ENCODE data around the gene KLHL6.
"Not testable (repeated sequence)": the region's sequence is repeated elsewhere in the genome, so short reads cannot be mapped to it uniquely, and the experiment has no call there.

The KLHL6 gene

DNA sequence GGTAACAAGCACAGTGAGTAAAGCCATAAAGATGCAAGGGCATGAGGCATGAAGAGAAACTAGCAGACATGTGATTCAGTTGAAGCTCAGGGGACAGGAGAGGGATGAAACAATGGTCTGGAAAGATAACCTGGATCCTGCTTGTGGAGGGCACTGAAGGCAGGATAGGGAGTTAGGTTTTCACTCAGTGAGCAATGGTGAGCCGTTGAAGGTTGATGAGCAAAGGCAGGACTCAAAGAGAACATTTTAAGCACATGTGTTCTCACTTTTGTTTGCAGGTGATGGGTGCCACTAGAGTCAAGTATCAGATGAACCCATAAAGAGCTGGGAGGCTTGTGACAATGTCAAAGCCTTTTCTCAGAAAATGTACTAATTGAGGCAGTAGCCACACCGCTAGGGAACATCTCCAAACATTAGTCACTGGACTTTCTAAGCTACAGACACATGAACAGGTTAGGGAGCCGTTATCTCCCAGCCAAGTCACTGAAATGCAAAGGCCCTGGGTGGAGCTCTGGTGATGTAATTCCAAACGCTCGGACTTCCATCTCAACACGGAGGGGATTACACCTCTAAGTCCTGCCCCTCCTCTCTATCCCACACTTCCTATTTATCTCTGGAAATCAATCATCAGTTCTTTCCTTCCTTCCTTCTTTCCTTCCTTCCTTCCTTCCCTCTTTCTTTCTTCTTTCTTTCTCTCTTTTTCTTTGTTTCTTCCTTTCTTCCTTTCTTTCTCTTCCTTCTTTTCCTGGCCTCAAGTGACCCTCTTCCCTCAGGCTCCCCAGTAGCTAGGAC lies 22.7 kb downstream of the KLHL6 start:
- no peaks in the 10 kb centered on the region for H3K27me3 ChIP-seq (ENCODE audit: insufficient read depth, poor library complexity, severe bottlenecking)
- no peak for DNase-seq (ENCODE audit: low read depth in 1 of 2, low spot score in 1 of 2)
- TF ChIP-seq POLR2AphosphoS5 (IDR thresholded peaks at IDR 0.05; ENCODE audit: low read depth) (no peak), SPI1 (IDR thresholded peaks at IDR 0.05; ENCODE audit: borderline replicate concordance, low read depth) (no peak), GABPA (IDR thresholded peaks at IDR 0.05; ENCODE audit: low read depth) (no peak)
- TF ChIP-seq, protein P1, sequence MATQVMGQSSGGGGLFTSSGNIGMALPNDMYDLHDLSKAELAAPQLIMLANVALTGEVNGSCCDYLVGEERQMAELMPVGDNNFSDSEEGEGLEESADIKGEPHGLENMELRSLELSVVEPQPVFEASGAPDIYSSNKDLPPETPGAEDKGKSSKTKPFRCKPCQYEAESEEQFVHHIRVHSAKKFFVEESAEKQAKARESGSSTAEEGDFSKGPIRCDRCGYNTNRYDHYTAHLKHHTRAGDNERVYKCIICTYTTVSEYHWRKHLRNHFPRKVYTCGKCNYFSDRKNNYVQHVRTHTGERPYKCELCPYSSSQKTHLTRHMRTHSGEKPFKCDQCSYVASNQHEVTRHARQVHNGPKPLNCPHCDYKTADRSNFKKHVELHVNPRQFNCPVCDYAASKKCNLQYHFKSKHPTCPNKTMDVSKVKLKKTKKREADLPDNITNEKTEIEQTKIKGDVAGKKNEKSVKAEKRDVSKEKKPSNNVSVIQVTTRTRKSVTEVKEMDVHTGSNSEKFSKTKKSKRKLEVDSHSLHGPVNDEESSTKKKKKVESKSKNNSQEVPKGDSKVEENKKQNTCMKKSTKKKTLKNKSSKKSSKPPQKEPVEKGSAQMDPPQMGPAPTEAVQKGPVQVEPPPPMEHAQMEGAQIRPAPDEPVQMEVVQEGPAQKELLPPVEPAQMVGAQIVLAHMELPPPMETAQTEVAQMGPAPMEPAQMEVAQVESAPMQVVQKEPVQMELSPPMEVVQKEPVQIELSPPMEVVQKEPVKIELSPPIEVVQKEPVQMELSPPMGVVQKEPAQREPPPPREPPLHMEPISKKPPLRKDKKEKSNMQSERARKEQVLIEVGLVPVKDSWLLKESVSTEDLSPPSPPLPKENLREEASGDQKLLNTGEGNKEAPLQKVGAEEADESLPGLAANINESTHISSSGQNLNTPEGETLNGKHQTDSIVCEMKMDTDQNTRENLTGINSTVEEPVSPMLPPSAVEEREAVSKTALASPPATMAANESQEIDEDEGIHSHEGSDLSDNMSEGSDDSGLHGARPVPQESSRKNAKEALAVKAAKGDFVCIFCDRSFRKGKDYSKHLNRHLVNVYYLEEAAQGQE (IDR thresholded peaks at IDR 0.05; ENCODE audit: insufficient replicate concordance, low read depth) = no peak
- TF ChIP-seq, protein P2, sequence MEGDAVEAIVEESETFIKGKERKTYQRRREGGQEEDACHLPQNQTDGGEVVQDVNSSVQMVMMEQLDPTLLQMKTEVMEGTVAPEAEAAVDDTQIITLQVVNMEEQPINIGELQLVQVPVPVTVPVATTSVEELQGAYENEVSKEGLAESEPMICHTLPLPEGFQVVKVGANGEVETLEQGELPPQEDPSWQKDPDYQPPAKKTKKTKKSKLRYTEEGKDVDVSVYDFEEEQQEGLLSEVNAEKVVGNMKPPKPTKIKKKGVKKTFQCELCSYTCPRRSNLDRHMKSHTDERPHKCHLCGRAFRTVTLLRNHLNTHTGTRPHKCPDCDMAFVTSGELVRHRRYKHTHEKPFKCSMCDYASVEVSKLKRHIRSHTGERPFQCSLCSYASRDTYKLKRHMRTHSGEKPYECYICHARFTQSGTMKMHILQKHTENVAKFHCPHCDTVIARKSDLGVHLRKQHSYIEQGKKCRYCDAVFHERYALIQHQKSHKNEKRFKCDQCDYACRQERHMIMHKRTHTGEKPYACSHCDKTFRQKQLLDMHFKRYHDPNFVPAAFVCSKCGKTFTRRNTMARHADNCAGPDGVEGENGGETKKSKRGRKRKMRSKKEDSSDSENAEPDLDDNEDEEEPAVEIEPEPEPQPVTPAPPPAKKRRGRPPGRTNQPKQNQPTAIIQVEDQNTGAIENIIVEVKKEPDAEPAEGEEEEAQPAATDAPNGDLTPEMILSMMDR (IDR thresholded peaks at IDR 0.05; ENCODE audit: insufficient read depth, low read length) = no peak

DNA sequence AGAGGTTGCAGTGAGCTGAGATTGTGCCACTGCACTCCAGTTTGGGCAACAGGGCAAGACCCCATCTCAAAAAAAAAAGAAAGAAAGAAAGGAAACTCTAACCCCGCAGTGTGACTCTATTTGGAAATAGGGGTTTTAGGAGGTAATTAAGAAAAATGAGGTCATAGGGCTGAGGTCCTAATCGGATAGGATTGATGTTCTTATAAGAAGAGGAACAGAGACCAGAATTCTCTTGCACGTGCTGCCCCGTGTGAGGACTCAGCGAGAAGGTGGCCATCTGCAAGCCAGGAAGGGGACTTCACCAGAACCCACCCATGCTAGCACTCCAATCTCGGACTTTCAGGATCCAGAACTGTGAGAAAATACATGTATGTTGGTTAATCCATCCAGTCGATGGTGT lies 25.8 kb downstream of the KLHL6 start:
- TF ChIP-seq, protein P2 (IDR thresholded peaks at IDR 0.05; ENCODE audit: insufficient read depth, low read length) = no peak
- TF ChIP-seq SPI1 (IDR thresholded peaks at IDR 0.05; ENCODE audit: borderline replicate concordance, low read depth) (no peak), POLR2AphosphoS5 (IDR thresholded peaks at IDR 0.05; ENCODE audit: low read depth) (no peak), GABPA (IDR thresholded peaks at IDR 0.05; ENCODE audit: low read depth) (no peak)
- TF ChIP-seq, protein P1 (IDR thresholded peaks at IDR 0.05; ENCODE audit: insufficient replicate concordance, low read depth) = no peak
- Histone ChIP-seq H3K27ac (replicated peaks) (no peak overlapping the region), H3K4me3 (replicated peaks; ENCODE audit: insufficient read depth, low read length) (no peak overlapping the region), H3K27me3 (ENCODE audit: insufficient read depth, poor library complexity, severe bottlenecking) (no peaks in the 10 kb centered on the region)
- DNase-seq (ENCODE audit: low read depth in 1 of 2, low spot score in 1 of 2) = no peak

More for the DNA sequence above, 22.7 kb downstream of the KLHL6 start:
- H3K27ac ChIP-seq (replicated peaks) = no peak overlapping the region
- no peak overlapping the region for H3K4me3 ChIP-seq (replicated peaks; ENCODE audit: insufficient read depth, low read length)

DNA sequence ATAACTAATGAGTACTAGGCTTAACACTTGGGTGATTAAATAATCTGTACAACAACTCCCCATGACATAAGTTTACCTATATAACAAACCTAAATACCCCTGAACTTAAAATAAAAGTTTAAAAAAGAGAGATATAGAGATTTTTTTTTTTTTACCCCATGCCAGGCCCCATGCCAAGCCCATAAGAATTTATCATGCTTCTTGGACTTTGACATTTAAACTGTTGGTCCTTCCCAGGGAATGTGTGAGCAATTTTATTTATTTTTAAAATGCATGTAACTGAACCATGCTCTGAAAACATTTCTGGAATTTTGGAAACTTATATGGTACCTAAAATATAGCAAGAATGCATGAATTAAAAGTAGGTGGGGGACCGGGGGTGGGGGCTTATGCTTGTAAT lies 26.3 kb downstream of the KLHL6 start:
- Histone ChIP-seq H3K4me3 (replicated peaks; ENCODE audit: insufficient read depth, low read length) (no peak overlapping the region), H3K27me3 (ENCODE audit: insufficient read depth, poor library complexity, severe bottlenecking) (no peaks in the 10 kb centered on the region), H3K27ac (replicated peaks) (no peak overlapping the region)
- no peak for DNase-seq (ENCODE audit: low read depth in 1 of 2, low spot score in 1 of 2)
- TF ChIP-seq, protein P2 (IDR thresholded peaks at IDR 0.05; ENCODE audit: insufficient read depth, low read length) = no peak
- TF ChIP-seq SPI1 (IDR thresholded peaks at IDR 0.05; ENCODE audit: borderline replicate concordance, low read depth) = no peak

DNA sequence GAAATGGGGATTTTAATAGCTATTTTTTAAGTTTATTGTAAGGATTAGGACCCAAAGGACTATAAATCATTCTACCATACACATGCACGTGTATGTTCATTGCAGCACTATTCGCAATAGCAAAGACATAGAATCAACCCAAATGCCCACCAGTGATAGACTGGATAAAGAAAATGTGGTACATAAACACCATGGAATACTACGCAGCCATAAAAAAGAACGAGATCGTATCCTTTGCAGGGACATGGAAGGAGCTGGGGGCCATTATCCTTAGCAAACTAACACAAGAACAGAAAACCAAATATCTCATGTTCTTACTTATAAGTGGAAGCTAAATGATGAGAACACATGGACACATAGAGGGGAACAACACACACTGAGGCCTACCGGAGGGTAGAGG lies 26.7 kb downstream of the KLHL6 start:
- not testable (repeated sequence) for H3K4me3 ChIP-seq (replicated peaks; ENCODE audit: insufficient read depth, low read length); H3K27me3 ChIP-seq (ENCODE audit: insufficient read depth, poor library complexity, severe bottlenecking); DNase-seq (ENCODE audit: low read depth in 1 of 2, low spot score in 1 of 2); H3K27ac ChIP-seq (replicated peaks)
